HG03469 (cell line): ENCODE measurements around the gene SCFD2.
A peak's percentile ranks its signal among the peaks of the same experiment; 100 is the strongest.

ENCODE experiments used
- ATAC-seq: cut with Tn5 transposase; IDR thresholded peaks from one replicate; pipeline ENCODE4 v1.9.1; 2021; ENCODE audit warnings: mild to moderate bottlenecking, moderate library complexity, moderate number of reproducible peaks; ENCODE audit not compliant: unreplicated experiment

Gene SCFD2

DNA sequence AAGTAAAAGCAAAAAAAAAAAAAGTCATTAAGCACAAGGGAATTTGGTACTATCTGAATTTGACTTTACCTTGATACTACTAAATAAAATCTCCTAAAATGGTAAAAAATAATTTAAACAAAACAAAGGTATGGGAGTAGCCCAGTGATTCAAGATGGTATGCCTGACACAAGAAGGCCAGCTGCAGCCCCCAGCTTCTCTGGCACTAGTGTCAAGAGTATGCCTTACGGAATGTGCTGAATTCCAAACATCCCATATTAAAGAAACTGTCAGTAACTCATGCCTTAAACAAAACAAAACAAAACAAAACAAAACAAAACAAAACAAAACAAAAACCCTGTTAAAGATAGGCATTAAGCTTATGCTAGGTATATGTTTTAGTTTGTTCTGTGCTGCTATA is 422.9 kb downstream of the SCFD2 start:
- ATAC-seq: no peak

DNA sequence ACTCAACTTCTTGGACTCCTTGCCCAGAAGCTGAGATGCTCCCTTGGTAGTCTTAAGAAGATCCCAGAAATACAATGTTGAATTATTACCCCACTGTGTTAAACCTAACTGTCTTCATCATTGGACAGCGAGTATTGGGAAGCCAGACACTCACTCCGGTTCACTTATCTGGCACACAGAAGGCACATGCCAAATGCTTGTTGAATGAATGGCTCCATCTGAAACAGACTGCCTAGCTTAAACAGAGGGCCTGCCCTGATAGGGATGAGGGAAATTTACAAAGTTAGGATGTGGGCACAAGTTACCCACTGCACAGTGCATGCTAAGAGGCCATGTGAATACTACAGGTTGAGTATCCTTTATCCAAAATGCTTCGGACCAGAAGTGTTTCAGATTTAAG is 424.4 kb downstream of the SCFD2 start:
- ATAC-seq: no peak

DNA sequence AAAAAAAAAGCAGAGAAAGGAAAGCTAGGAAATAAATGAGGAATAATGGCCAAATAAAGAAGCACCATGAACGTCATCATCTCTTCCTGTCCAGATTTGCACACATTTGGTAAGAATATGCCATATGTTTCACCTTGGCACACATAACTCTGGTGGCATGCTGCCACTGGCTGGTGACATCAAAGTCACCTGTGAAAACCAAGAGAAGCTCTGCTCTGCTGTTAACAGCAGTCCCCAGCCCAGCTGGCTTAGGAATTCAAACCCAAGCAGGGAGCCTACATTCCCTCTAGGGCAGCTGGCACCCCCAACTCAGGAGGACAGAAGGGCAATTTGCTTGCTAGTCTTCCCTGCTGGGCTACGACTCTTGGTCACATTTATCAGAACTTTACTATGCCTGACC is 426.1 kb downstream of the SCFD2 start:
- no peak for ATAC-seq

DNA sequence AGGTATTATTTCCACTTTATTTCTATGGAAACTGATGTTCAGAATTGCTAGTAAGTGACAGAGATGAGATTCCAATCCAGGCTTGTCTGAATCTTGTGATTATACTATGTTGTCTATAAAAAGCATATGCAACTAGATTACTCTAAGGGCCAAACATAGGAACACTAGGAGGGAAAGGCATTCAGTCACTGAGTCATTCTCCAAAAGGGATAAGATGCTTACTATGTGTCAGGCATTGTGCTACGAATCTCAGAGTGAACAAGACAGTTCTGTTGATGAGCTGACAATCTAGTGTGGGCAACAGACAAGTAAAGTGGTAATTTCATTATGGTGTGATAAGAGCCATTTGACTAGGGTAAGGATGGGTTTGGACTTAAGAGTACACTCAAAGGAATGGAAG is 426.5 kb downstream of the SCFD2 start:
- ATAC-seq: no peak

DNA sequence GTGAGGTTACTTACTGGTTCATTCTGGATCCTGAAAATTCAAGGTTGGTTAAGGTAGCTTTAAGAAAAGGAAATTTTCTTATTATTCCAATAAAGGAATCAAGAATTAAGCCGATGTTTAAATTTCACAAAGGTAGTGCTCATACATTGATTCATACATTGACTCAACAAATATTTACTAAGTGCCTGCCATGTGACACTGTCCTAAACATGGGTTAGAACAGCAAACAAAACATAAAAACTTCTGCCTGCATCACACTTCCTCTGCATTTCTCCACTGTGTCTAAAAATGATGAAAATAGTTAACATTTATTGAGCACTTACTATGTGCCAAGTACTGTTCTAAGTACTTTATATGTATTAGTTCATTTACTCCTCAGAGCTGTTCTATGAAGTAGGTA is 428.0 kb downstream of the SCFD2 start:
- ATAC-seq: no peak

DNA sequence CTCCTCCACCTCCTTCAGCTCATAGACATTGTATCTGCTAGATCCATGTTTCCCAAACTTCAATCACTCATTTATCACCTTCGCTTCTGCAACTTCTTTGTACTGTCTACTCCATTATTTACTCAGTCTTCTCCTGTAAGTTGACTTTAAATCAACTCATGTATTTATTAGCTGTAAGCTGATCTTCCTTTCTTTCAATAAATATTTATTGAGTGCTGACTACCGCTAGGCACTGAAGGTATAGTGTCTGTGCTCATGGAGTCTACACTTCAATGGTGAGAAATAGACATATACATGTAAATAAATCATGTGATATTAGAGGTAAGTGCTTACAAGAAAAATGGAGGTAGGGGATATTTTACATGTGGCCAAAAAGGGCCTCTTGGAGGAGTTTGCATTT is 429.1 kb downstream of the SCFD2 start:
- ATAC-seq: no peak

DNA sequence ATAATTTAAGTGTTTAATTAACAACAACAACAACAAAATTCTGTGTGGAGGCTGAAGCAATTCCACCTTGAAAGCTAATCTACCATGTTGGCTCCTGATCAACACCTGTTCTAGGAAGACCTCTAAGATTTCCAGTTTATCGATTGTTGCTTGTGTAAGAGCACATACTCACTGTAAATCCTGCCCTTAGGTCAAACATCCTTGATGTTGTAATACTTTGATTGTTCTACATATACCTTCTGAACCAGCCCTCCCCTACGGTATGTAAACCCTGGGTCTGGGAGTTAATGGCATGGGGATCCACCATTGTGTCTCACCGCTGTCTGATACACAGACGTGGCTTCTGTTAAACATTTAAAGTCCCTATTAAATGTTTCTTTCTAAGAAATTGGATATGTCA is 430.5 kb downstream of the SCFD2 start:
- ATAC-seq: no peak

DNA sequence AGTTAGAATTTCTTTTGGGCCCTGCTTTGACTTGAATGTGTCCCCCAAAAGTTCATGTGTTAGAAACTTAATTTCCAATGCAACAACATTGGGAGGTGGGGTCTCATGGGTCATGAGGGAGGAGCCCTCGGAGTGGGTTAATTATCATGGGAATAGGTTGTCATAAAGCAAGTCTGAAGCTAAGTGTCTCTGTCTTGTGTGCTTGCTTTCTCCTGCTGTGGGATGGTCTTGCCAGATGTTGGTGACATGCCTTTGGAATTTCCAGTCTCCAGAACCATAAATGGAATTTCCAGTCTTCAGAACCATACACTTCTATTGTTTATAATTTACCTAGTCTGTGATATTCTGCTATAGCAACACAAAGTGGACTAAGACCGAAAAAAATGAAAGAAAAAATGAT is 432.1 kb downstream of the SCFD2 start:
- ATAC-seq: no peak

DNA sequence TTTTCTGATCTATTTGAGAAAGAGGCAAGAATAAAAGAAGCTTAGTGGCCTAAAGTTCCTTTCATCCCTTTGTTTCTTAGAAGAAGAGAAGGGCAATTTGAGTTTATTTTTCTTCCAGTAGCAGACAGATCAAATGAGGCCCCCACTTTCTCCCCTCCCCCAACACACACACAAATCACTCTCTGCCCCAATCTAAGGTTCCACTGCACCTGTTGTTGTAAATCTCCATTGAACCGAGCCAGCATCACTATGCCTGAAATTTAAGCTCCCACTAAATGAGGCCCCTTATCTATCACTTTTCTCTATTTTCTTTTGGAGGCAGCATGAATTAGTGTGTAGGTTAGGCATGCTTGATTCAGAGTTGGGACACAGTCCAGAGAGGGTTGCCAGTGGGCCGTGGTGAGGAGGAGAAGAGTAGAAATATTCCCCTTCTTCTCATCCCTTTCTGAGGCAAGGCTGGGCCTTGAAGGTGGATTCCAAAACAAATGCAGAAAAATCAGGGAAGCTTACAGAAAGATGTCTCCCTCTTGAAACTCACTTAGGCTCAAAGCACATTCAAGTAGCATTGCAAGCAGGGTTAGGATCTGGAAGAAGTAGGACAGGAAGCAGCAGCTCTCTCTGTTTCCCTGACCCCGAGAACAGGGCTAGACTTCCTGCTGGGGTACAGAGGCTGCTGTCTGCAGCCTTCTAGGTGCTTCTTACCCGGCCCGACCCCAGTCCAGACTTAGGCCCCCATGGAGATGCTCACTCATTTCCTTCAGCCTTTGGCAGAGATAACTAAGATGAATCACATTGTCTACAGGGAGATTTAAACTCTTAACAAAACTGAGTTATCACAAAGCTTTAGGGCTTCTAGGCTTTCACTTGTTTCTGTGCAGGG is 433.0 kb downstream of the SCFD2 start:
- no peak for ATAC-seq

DNA sequence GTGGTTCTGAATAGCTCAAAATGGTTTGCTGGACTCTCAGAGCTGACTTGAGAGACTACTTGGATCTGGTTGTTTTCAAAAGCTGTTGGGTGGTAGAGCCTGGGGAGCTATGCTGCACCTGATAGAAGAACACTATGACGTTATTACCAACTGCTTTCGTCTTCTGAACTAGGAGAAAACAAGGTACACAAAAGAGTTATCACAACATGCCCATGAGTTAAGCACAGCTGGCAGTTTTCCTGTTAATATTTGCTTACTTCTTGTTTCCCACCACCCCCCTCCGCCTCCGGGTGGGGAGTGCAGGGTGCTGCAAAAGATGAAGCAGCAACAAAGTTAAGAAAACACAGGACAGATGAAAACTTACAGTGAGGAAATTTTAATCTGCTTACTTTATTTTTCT is 434.6 kb downstream of the SCFD2 start:
- no peak for ATAC-seq

DNA sequence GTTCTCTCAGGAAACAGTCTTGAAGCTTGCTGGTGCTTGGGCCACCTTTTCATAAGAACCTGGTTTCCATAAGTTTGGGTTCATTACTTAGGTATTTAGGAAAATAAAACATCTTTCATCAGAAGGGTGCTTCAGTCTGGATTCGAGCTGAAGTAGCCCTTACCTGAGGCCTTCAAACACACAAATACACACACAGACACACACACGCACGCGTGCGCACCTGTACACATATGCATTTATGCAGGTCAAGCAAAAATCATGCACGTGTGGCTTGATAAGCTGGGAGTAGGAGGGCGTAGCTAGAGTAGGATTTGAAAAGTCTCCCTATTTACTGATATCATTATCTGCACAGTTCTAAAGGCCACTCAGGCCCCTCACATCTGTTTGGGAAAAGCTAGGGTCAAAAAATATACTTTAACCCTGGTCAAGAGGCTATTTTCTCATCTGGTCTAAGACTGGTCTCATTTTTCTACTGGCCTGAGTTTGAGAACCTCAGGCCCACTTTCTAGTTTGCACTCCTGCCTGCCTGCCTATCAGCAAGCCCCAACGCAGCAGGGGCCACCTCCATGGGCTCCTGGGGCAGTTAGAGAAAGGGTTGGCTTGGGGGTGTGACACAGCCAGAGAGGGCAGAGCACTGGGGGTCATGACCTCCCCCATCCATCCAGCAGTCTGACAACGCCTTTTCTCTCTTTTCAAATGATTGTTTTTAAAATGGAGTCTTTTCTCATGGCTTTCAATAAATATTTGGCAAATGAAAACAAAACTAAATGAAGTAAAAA is 439.5 kb downstream of the SCFD2 start:
- no peak for ATAC-seq

DNA sequence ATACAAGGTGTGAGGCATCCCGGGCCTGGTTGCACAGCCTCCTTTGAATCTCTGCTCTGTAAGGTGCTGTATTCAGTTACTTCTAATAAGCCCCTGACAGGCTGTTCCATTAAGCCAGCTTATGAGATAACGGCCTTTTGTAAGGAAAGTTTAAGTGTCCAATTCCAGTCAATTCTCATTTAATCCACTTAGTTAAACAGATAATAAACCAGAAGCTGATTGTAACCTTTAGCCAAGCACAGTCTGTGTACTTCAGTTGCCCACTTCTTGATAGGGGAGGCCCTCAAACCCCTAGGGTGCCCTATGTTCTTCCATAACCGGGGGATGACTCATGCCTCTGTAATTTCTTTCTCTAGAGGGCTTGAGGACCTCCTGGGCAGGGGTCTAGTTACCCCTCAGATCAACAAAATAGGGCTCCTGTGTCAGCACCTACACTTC is 440.3 kb downstream of the SCFD2 start:
- ATAC-seq: no peak

DNA sequence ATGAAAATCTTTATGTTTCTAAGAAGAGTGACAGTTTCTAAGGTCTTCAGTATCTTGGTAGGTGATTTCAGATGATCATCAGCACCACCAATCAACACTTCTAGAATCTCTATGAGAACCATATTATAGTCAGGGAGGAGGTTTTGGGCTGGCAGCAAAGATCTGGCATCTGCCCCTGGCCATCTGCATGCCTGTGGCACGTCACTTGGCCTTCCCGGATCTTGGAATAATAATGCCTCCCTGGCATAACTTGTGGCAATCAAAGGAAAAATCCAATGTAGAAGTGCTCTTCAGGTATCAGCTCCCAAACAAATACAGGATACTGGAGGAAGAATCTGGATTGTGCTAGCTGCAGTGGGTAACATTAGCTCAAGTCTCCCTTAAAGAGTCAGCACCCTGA is 446.4 kb downstream of the SCFD2 start:
- ATAC-seq: no peak

DNA sequence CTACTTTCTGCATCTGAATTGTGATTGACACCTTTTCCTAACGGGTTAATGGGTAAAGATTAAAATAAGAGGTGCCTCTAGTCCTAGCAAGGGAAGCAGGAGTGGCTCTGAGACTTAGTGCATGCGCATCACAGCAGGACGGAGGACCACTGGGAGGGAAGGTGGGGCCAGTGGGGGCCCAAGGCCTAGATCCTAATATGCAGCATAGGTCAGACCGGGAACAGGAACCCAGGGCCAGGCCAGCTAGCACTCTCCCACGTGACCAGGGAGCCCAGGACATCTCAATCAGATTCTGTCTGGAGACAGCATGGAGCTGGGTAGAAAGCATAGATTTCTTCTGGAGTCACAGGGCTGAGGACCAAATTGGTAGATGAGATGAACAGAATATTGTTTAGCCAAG is 448.0 kb downstream of the SCFD2 start:
- ATAC-seq: no peak

DNA sequence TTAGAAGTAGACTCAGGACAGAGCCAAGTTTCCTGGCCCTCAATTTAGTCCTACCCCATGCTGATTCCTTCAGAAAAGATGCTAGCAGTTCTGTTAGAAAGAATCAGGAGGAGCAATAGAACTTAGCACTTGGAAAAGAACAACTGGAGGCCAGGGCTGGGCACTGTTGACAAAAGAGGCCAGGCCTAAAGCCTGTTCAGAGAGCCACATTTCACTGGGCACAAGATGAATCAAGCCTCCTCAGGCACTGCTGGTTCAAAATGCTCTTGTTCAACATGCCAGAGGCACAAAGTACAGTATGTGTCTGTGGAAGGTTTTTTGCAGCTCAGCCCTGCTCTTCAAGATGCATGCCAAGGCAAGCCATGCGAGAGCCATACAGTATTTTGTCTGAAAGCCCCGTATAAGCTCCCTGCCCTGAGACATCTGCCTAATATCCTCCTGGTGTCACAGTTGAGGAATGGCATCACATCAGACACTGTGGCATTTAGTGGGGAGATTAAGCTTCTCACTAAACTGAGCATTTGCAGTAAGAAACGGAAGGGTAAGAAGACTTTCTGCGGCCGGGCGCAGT is 450.0 kb downstream of the SCFD2 start:
- no peak for ATAC-seq

DNA sequence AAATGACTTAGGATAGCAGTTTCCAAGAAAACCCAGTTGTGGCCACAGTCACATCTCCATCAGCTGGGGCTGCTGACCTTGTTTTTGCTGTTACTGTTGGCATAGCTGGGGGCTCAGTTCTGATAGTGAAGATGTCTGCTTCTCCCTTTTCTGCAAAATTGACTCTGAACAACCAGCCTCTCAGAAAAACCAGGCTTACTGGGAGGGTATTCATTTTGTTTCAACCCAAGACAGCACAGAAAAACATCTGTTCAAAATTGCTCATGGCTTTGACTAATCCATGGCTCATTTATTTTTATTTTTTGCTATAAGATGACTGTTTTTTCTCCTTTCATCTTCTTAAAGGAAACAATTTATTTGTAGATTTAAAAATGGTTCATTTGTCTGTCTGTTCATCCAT is 450.7 kb downstream of the SCFD2 start:
- ATAC-seq: no peak

DNA sequence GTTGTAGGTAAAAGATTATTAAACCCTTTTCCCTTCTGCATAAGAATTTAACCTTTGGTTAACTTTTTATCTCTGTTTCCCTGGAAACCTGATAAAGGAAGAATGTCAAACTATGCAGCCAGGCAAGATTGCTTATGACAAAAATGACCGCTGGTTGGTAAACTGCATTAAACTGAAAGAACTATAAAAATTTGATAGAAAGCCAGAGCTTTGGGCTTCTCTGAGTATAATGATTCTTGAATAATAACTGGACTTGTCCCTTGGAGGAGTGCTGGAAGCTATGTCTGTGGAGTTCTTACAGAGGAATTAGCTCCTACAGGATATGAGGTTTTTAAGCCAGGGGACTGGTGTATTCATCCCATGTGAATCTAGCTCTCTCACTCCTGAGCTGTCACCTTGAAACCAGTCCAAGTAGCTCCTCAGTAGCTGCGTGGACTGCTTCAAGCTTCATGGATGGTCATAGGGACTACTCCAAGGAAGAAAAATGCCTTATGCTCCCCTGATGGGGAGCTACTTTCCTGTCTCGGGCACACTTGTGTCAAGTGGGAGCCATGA is 451.7 kb downstream of the SCFD2 start:
- no peak for ATAC-seq

DNA sequence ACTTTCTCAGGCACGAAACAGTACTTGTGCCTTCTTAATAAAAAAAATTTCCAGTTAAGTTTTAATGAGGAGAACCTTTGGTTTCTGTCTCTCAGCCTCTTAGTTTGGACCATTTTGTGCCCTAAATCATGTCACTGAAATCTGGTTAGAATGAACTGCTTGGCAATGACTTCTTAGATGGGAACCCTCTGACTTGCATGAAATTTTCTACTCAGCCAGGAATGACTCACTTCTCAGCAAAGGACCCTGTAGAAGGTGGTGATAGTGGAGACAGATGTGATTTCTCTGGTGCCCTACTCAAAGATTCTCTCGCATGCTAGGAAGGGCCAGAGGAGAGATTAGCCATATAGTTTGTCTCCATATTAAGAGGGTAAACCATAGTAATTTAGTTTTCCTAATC is 453.3 kb downstream of the SCFD2 start:
- ATAC-seq: no peak

DNA sequence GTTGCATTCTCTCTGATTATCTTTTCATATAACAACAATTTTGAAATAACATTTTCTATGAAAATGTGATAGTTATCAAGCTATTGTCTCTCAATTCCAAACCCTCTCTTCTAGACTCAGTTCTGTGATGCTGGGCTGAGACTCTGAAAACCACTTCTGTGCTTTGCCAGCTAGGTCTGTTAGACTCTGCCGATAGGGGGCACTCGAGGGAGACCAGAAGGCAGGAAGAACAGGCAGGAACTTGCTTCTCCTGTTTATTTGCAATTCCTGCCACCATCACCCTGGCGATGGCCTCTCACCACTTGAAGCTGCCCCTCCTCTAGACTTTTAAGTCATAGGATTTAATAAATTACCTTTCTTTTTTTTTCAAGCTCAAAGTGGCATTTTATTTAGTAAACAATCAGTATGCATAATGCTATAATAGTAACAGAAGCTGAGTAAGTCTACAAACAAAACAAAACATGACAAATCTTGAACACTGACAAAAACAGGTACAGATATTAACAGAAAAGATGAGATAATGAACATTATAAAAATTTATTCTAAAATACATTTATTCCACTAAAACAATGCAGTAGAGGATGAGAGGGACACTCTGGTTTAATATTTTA is 454.1 kb downstream of the SCFD2 start:
- peak; percentile 59 for ATAC-seq

DNA sequence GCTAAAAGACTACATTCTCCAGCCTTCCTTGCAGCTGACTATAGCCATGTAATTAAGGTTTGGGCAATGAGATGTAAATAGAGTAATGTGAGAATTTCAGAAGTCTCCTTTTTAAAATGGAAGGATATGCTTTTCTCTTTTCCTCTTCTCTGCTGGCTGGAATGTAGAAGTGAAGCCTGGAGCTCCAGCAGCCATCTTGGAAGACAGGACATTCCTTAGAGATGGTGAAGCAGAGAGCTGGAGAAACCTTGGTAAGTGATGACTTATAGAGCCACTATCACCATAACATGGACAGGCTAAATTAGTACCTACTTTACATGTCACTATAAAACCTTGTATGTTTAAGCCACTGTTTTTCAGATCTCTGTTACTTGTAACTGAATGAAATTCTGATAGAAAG is 455.7 kb downstream of the SCFD2 start:
- ATAC-seq: no peak

DNA sequence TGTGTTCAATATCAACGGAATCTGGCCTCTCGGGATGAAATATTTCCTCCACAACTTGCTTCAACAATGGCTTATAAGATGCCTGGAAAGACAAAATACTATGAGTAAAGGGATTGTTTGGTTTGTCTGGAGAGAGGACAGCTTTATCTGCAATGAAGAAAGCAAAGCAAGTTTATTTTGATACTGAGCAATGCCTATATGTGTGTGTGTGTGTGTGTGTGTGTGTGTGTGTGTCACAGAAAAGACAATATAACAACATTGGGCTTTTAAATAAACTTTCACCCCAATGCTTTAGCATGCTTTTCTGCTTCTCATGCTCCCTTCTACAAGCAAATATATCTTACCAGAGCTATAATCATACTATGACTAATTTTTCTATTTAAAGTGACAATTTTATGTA is 458.4 kb downstream of the SCFD2 start:
- no peak for ATAC-seq
